ENCODE results near the gene GALK1. TPM values are rescaled to one million over a fixed set of nuclear protein-coding genes. Genes with fewer than 3 reads are reported as not detected.

GALK1 gene
- total RNA-seq, 1 donor from 2014 or later = 34.0 TPM

- no peak for ATAC-seq
- intact Hi-C loops (cut with DNase I) = no loop called here
- peaks cover 15% of the 10 kb centered on the region for H3K4me1 ChIP-seq
- no peak for TF ChIP-seq CTCF (IDR thresholded peaks at IDR 0.05)
- H3K27me3 ChIP-seq (ENCODE audit: low read depth) = no peaks in the 10 kb centered on the region
- H3K36me3 ChIP-seq = peaks cover 35% of the 10 kb centered on the region
- peak; percentile 35 for DNase-seq
- no peaks in the 10 kb centered on the region for H3K9me3 ChIP-seq
- no peak overlapping the region for H3K4me3 ChIP-seq
- H3K27ac ChIP-seq = no peak overlapping the region
These were observed 5.5 kb downstream of the GALK1 start for GRCh38 chr17:75759457-75759856.

GRCh38 chr17:75758131-75758905 lies 6.7 kb downstream of the GALK1 start:
- Histone ChIP-seq H3K9me3 (no peaks in the 10 kb centered on the region), H3K27ac (no peak overlapping the region), H3K27me3 (ENCODE audit: low read depth) (no peaks in the 10 kb centered on the region), H3K4me1 (peaks cover 13% of the 10 kb centered on the region), H3K4me3 (no peak overlapping the region), H3K36me3 (peaks cover 35% of the 10 kb centered on the region)
- ATAC-seq = no peak
- DNase-seq = peak; percentile 42
- TF ChIP-seq CTCF (IDR thresholded peaks at IDR 0.05) = no peak
- intact Hi-C loops (cut with DNase I) = no loop called here

GRCh38 chr17:75757086-75757681 lies 7.8 kb downstream of the GALK1 start:
- Histone ChIP-seq H3K36me3 (peaks cover 33% of the 10 kb centered on the region), H3K27me3 (ENCODE audit: low read depth) (no peaks in the 10 kb centered on the region), H3K27ac (no peak overlapping the region), H3K9me3 (no peaks in the 10 kb centered on the region), H3K4me1 (peaks cover 13% of the 10 kb centered on the region), H3K4me3 (no peak overlapping the region)
- intact Hi-C loops (cut with DNase I) = no loop called here
- DNase-seq (no peak), ATAC-seq (no peak)
- TF ChIP-seq CTCF (IDR thresholded peaks at IDR 0.05) = no peak

GRCh38 chr17:75756451-75757085 lies 8.4 kb downstream of the GALK1 start:
- no peak for DNase-seq
- intact Hi-C loops (cut with DNase I) = no loop called here
- H3K36me3 ChIP-seq = peaks cover 39% of the 10 kb centered on the region
- no peak overlapping the region for H3K27ac ChIP-seq
- H3K4me3 ChIP-seq = no peak overlapping the region
- no peak for ATAC-seq
- peaks cover 13% of the 10 kb centered on the region for H3K4me1 ChIP-seq
- H3K9me3 ChIP-seq = no peaks in the 10 kb centered on the region
- H3K27me3 ChIP-seq (ENCODE audit: low read depth) = no peaks in the 10 kb centered on the region
- no peak for TF ChIP-seq CTCF (IDR thresholded peaks at IDR 0.05)

GRCh38 chr17:75755990-75756389 lies 9.0 kb downstream of the GALK1 start:
- Histone ChIP-seq H3K27ac (no peak overlapping the region), H3K4me1 (peaks cover 13% of the 10 kb centered on the region), H3K9me3 (no peaks in the 10 kb centered on the region), H3K4me3 (no peak overlapping the region), H3K27me3 (ENCODE audit: low read depth) (no peaks in the 10 kb centered on the region), H3K36me3 (peaks cover 42% of the 10 kb centered on the region)
- ATAC-seq (peak in 1 of 2 donors; percentile 1), DNase-seq (no peak)
- no peak for TF ChIP-seq CTCF (IDR thresholded peaks at IDR 0.05)
- intact Hi-C loops (cut with DNase I) = no loop called here
